HG03354 (cell line): ENCODE measurements around the gene TMEM132D.

Experiments
- ATAC-seq: cut with Tn5 transposase; IDR thresholded peaks from one replicate; pipeline ENCODE4 v1.9.1; 2021; ENCODE audit warnings: mild to moderate bottlenecking; ENCODE audit not compliant: unreplicated experiment, poor library complexity, severe bottlenecking

Gene TMEM132D

DNA sequence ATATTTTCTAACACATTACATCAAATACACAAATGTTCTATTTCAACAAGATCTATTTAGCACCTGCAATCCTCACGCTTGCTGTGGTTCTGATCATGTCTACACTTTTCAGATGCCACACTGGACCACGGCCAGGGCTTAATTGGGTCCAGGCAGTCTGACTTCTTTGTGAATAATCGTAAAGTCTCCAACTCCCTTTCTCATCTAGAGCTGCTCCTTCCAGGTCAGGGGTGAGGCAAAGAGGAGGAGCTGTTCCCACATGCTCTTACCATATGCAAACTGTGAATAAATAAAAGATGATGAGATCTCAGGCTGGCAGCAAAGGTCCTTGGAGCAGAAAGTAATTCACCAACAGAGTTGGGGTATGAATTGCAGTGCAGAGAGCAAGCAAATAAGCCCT is 733.9 kb downstream of the TMEM132D start:
- ATAC-seq = no peak

DNA sequence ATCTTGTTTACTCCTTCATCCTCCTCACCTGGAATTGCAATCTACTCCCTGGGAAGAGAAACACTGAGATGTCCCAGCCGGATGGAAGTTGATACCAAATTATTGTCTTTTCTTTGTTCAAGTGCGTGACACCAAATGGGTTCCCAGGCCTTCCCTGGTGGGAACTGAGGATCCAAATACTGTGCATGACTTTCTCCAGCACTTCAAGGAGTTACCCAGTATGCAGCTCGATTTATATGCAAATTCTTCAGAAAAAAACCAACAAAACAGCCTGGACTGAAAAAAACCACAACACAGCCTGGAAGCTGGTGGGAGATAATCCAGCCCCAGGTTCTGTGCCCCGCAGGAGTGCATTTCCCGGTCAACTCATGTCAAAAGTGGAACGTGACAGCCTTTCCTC is 740.0 kb downstream of the TMEM132D start:
- ATAC-seq = no peak

DNA sequence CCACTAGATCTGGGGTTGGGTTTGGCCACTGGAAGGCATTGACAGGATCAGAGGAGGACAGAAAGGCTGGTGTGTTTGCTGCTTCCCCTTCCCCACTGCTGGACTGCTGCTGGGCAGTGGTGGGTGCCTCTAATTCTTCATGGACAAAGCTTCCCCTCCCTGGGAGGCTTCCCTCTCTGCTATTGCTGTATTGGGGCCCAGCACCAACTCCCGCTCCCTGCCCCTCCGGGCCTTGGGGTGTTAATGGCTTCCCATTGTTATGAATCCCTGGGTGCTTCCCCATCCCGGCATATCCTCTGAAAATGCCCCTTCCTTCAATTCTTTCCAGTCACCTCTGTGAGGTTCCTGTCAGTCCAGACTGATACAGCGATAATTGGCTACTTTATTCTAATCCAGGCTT is 740.4 kb downstream of the TMEM132D start:
- ATAC-seq = no peak

DNA sequence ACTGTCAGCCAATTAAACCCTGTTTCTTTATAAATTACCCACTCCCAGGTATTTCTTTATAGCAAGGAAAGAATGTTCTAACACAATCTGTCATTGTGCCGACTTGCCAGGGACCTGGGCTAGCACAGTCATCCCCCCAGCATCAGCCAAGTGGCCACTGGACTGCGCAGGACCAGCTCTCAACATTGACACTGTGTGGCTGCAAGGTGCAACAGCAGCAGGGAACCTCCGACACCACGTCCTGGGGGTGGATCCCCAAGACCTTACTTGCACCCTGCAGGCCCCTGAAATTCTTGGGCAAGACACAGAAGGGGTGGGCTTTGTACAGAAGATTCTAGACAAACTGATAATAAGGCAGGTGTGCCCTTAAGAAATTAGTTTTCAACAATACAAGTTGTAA is 741.0 kb downstream of the TMEM132D start:
- ATAC-seq = no peak

DNA sequence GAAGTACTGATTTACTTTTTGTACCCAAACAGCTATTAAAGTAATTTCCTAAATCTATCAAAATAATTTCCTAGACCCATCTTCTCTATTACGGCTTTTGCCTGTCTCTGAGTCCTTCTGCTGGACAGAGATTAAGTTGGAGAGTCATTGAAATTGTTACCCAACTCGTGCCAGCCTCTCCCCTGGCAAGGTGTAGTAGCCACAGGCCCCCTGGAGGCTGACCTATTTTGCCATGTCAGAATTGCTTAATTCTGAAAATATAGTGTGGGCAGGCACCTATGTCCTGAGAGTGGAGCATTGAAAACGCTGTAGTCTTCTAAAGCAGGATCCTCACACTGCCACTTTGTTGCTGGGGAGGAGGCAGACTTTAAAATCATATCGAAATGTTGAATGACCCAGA is 742.3 kb downstream of the TMEM132D start:
- no peak for ATAC-seq

DNA sequence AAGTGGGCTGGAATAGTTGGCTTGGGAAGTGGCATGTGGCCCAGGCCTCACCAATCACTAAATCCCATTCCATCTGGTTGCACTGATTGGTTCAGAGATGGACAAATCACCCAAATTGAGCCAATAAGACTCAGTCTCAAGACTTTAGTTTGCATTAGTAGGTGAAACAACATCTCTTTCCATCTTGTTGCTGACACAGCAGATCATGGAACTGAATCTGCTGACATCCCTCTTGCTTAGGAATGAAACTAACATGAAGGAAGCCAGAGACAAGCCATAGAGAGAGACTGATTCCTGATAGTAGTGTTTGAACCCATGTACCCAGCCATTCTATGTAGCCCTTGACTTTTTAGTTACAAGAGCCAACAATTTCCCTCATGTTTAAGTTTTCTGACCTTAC is 743.5 kb downstream of the TMEM132D start:
- ATAC-seq = no peak

DNA sequence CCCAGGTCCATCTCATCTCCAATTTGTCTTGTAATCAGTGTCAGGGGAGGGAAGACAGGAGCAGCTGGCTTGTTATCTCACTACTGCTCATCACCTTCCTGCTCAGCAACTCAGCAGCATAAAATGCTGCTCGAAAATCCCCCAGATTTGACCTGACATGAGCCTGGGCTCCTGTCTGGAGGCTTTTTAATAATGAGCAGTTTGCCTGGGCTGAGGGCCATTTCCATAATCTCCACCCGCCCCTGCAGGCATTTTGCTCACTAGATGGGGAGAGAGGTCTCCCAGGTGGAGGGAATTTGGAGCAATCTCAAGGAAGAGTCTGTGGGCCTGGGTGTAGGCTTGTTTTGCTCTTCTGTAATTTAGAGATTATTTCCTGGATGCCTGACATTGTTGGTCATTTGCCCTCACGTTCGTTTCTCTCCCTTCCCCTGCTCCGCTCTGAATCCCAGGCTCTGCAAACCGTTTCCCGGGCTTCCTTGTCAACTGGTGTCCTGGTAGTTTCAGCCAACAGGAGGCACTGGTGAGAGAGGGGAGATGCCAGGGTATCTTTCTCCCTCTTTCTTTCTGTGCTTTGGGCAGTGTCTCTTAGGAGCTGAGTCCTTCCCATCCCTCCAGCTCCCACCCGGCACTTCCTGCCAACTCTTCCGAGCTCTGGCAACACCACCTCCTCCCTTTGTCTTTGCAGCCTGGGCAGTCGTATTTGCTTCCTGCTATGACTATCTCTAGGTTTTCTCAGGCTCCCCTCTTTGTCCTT is 751.3 kb downstream of the TMEM132D start:
- no peak for ATAC-seq

DNA sequence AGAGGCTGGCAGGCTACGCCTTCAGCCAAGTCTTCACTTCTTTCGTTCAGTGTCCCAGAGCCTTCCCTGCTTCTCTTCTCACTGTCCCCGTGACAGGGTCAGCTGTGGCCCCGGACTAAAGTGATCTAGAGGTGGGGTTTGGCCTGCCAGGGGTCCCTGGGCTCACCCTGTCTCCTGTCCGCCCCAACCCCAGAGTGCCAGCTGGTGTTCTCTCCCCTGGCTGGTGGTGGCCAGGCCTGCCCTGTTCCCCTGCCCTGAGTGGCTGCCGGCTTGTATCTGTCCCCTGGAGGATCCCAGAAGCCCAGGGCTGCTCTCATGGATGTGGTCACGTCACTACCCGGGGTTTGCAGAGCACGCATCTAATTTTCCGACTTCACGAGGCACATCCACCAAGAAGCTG is 753.1 kb downstream of the TMEM132D start:
- ATAC-seq = no peak

DNA sequence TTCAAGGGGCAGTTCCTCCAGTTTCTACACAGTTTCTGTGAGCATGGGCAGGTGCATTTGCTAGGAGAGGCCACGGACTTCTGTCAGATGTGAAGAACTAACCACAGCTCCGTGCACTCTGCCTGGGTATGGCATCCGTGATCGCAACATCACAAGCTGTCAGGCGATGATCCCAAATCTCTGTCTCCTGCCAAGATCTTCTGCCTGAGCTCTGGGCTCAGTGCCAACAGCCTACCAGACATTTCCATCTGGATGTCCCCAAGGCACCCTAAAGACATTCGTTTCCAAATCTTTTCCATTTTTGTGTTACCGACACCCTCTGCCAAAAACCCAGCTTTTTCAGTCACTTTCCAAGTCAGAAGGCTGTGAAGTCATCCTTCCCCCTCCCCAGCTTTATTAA is 758.4 kb downstream of the TMEM132D start:
- ATAC-seq = no peak

DNA sequence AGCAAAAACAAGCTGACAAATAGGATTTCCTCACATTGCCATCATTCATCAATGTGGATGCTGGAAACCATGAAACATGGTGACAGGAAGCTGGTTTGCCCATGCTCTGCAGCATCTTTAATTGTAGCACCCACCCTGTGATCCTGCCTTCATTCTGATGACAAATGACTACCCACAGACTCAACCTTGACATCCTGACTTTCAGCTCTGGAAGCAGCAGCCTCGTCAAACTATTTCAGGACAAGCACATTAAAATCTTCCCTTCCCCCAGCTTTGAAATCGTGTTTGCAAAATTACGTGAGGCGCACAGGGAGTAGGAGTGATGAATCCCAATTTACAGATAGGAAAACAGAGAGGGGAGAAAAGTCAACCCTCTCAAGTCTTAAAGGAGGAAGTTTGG is 765.0 kb downstream of the TMEM132D start:
- ATAC-seq = no peak

DNA sequence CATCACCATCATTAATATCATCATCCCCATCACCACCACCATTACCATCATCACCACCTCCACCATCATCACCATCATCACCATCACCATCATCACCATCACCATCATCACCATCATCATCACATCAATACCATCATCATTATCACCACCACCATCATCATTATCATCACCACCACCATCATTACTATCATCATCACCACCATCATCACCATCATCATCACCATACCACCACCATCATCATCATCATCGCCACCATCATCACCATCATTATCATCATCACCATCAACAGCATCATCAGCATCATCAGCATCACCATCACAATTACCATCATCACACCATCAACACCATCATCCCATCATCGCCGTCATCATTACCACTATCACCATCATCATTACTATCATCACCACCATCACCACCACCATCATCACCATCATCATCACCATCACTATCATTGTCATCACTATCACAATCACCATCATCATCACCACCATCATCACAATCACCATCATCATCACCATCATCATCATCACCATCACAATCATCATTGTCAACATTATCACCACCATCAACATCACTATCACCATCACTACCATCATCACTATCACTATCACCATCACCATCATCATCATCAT is 767.0 kb downstream of the TMEM132D start:
- ATAC-seq = no peak

DNA sequence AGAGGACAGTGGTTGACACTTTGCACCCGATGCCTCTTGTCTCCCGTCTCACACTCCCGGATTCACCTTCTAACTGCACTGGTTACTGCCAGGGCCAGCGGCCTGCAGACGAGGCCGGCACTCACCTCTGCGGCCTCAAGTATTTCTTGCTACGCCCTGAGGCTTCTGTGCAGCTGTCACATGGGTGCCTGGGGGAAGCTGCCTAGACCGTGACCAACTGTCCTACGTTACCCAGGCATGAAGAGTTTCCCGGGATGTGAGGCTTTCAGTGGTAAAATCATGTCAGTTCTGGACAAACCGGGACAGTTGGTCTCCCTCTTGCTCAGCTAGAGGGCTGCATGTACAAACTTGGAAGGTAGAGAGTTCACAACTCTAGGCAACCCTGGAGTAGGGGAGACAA is 776.1 kb downstream of the TMEM132D start:
- no peak for ATAC-seq

DNA sequence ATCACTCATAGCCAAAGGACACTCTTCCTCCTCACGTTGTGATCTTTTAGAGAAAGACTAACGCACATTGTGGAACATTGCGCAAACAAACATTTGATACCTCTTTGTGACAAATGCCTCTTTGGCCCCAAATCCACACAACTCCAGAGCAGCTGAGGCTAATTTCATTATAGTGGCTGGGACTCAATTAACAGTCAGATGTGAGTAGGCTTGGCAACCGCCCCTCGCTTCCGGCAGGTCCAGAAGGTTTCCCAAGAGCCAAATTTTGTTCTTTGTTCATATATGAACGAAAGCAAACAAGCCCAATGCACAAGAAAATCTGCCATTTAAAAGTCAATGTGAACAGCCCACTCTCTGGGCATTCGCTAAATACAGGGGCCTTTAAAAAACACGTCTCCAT is 776.6 kb downstream of the TMEM132D start:
- no peak for ATAC-seq

DNA sequence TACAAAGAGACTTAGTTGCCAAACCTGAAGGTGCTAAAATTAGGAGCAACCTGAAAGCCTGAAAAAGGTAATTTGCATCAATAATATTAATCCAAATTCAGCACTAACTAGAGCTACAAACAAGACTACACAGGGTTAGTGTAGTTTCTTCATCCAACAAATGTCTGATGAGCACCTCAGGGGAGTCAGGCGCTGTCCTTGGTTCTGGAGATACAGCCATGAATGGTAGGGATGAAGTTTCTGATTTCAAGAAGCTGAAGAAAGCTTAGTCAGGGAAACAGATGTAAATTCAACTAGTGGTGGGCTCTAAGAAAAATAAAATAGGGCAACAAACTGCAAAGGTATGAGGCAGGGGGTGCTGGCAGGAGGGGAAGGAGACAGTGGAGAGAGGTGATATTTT is 784.3 kb downstream of the TMEM132D start:
- no peak for ATAC-seq

DNA sequence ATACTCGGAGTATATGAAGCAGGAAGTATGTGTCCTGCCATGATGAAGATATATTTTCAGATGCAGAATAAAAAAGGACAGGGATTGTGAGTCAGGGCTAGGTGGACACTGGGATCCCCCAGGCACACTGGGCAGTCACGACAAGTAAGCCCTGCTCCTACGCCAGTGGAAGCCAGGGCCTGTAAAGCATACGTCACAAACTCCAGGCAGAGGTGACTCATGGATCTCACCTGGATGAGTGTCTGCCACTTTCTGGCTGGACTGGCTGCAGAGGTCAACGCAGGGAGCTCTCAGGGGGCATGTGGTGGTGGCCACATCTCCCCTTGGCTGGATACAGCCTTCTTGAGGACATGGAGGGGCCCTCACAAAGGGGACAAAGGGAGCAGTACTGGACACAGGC is 788.3 kb downstream of the TMEM132D start:
- ATAC-seq = no peak

DNA sequence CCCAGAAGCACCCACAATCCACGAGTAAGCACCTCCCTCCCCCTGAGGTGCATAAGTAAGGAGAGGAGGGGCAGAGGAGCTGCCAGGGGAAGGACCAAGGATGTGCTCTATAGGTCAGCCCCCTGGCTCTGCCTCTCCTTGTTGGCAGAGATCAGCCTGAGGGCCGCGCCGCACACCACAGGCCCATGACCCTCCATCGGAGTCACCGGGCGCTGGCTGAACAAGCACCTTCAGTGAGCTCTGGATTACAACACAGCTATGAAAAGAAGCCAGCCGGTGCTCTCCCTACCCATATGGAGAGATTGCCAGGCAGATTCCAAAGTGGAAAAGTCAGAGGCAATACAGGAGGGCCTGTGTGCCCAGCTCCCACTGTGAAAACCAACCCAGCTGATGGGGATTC is 793.2 kb downstream of the TMEM132D start:
- no peak for ATAC-seq

DNA sequence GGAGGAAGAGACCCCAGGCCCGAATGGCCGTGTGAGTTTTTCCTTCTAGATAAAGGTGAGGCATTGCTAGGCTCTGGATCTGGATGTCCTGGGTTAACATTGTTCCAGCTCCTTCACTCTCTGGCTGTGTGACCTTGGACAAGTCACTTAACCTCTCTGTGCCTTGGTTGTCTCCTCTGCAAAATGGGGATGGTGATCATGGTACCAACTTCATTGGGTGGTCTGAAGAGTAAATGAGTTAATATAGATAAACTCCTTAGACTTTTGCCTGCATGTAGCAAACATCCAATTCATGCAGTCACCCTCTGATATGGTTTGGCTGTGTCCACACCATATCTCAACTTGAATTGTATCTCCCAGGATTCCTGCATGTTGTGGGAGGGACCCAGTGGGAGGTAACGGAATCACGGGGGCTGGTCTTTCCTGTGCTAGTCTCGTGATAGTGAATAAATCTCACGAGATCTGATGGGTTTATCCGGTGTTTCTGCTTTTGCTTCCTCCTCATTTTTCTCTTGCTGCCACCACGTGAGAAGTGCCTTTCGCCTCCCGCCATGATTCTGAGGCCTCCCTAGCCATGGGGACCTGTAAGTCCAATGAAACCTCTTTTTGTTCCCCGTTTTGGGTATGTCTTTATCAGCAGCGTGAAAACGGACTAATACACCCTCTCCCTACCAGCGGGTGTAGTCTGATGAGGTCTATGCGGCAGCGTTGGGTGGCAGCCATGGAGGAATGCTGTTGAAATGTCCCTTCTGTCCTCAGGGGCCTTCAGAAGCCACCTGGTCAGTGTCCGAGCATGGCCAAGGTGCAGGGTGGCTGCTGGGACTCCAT is 794.4 kb downstream of the TMEM132D start:
- ATAC-seq = no peak

DNA sequence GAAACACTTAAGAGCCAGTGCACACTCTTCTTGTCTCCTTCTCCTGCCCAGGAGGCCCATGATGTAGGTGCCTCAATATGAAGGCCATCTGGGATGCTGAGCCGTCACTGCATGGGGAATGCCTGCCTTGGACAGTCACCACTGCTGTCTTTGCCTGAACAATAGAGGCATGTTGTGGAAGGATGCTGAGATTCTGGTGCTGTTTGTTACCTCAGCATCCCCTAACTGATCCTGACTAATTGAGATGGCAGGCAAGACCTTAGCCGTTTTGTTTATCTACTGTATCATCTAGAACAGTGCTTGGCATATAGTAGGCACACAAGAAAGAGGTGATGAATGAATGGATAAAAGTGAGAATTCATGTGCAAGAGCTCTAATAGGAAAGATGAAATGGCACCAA is 797.1 kb downstream of the TMEM132D start:
- no peak for ATAC-seq

DNA sequence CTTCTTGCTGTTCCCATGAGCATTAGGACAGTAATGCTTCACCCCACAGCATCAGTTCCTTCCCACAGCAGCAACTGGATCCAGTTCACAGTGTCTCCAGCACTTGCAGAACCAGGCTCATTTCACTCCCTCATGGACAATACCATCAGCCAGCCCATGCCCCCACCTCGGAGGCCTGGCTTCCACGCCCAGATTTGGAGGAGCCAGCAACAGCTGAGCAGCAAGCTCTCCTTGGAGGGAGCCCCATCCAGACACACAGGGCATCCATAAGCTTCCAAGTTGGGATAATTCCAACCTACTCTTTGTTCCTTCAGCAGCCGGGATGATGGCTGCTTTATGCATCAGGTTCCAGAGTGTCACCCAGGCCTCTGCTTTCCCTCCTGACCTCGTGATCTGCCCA is 800.6 kb downstream of the TMEM132D start:
- ATAC-seq = no peak

DNA sequence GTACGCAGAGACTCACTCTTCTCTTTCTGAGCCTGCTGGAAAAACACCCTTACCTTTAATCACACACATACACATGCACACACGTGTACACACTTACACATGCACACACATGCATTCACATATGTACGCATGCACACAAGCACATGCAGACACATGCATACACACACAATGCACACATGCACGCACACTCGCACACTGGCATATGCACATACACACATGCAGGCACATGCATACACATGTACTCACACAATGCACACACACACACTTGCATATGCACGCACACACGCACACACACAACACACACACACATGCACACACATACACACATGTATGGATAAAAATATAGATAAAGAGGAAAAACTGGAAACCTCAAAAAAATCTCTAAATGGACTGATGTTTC is 801.6 kb downstream of the TMEM132D start:
- ATAC-seq = no peak

DNA sequence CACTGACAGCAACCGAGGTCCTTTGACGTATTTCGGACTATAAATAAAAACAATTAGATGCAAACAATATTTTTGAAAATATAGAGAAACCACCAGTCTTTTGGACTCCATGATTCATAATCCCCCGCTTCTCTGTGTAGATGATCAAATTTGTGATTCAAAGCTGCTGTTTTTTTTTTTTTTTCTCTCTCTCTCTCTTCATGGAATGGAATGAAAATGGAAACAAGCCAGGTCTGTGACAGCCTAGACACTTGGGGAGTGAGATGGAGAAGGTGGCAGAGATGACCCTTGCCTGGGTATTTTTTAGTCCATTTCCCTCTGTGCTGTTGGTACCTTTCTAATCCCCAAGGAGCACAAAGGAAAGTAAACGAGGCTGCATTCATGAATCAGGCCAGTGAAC is 802.0 kb downstream of the TMEM132D start:
- no peak for ATAC-seq
